Measurements from ENCODE around the gene LSS. TPM values are rescaled to one million over a fixed set of nuclear protein-coding genes. Genes with fewer than 3 reads are reported as not detected.

The LSS gene
- total and polyA plus RNA-seq, 4 donors: 27.6 to 194 (median 89.3) TPM

DNA sequence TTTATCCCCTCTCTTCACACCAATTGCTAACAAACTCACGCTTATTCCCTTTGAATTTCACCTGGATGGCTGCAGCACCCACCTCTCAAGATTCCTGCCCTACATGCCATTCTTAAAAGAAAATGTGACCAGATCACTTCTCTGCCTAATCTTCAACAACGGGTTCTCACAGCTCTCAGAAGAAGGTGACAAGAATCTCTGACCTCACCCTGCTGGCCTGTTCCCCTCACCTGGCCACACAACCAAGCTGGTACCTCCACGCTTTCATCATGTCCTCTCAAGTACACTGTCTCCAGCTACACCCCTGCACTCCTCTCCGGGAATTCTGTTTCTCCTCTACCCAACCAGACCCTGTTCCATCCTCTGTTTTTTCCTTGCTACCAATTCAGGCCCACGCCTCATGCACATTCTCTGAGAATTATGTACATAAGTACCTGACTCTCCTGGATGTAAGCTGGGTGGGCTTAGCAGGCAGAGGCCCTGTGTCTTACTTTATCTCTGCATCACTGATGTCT is 5.9 kb upstream of the LSS start (continued):
- TF ChIP-seq HNF4G (IDR thresholded peaks at IDR 0.05) (no peak), MAX (IDR thresholded peaks at IDR 0.05) (no peak), FOXA2 (IDR thresholded peaks at IDR 0.05) (no peak), FOXA1 (IDR thresholded peaks at IDR 0.05) (no peak)
- TF ChIP-seq, protein P1, sequence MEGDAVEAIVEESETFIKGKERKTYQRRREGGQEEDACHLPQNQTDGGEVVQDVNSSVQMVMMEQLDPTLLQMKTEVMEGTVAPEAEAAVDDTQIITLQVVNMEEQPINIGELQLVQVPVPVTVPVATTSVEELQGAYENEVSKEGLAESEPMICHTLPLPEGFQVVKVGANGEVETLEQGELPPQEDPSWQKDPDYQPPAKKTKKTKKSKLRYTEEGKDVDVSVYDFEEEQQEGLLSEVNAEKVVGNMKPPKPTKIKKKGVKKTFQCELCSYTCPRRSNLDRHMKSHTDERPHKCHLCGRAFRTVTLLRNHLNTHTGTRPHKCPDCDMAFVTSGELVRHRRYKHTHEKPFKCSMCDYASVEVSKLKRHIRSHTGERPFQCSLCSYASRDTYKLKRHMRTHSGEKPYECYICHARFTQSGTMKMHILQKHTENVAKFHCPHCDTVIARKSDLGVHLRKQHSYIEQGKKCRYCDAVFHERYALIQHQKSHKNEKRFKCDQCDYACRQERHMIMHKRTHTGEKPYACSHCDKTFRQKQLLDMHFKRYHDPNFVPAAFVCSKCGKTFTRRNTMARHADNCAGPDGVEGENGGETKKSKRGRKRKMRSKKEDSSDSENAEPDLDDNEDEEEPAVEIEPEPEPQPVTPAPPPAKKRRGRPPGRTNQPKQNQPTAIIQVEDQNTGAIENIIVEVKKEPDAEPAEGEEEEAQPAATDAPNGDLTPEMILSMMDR (IDR thresholded peaks at IDR 0.05; ENCODE audit: low read depth, low read length, missing input control): no peak

DNA sequence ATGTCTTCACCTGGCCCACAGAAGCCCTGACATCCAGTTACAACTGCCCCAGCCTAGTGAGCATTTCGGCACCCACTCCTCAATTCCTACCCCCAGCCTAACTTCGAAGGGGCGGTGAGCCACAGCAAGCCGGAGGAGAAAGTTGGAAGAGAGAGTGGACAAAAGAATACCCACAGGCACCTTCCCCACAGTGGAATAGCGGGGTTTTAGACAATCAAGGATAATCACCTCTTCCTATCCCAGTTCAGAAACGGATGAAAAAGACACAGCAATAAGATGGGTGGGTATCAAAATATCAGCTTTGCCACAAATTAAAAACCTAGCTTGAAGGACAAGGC is 1.3 kb upstream of the LSS start:
- H3K4me1 ChIP-seq (ENCODE audit: control insufficient read depth in 4 of 4, insufficient read depth in 4 of 4, low read length in 3 of 4): peaks cover 7 to 42% (median 29%) of the 10 kb centered on the region in 4 donors
- TF ChIP-seq RAD21 (IDR thresholded peaks at IDR 0.05) (no peak), SP1 (IDR thresholded peaks at IDR 0.05) (no peak), HNF4A (conservative IDR thresholded peaks at IDR 0.05) (no peak), NR2F2 (IDR thresholded peaks at IDR 0.05) (no peak), TAF1 (conservative IDR thresholded peaks at IDR 0.05) (no peak), YY1 (IDR thresholded peaks at IDR 0.05) (no peak), JUND (IDR thresholded peaks at IDR 0.05) (no peak), MAX (IDR thresholded peaks at IDR 0.05) (no peak), RXRA (IDR thresholded peaks at IDR 0.05) (no peak), GABPA (IDR thresholded peaks at IDR 0.05 in 1 of 2, conservative IDR thresholded peaks at IDR 0.05 in 1 of 2) (no peak), HNF4G (IDR thresholded peaks at IDR 0.05) (no peak), FOXA1 (IDR thresholded peaks at IDR 0.05) (no peak), EGR1 (IDR thresholded peaks at IDR 0.05; ENCODE audit: low read depth in 2 of 2) (no peak), ZBTB33 (IDR thresholded peaks at IDR 0.05) (no peak)
- TF ChIP-seq, protein P2, sequence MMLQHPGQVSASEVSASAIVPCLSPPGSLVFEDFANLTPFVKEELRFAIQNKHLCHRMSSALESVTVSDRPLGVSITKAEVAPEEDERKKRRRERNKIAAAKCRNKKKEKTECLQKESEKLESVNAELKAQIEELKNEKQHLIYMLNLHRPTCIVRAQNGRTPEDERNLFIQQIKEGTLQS (IDR thresholded peaks at IDR 0.05): no peak
- TF ChIP-seq, protein P3, sequence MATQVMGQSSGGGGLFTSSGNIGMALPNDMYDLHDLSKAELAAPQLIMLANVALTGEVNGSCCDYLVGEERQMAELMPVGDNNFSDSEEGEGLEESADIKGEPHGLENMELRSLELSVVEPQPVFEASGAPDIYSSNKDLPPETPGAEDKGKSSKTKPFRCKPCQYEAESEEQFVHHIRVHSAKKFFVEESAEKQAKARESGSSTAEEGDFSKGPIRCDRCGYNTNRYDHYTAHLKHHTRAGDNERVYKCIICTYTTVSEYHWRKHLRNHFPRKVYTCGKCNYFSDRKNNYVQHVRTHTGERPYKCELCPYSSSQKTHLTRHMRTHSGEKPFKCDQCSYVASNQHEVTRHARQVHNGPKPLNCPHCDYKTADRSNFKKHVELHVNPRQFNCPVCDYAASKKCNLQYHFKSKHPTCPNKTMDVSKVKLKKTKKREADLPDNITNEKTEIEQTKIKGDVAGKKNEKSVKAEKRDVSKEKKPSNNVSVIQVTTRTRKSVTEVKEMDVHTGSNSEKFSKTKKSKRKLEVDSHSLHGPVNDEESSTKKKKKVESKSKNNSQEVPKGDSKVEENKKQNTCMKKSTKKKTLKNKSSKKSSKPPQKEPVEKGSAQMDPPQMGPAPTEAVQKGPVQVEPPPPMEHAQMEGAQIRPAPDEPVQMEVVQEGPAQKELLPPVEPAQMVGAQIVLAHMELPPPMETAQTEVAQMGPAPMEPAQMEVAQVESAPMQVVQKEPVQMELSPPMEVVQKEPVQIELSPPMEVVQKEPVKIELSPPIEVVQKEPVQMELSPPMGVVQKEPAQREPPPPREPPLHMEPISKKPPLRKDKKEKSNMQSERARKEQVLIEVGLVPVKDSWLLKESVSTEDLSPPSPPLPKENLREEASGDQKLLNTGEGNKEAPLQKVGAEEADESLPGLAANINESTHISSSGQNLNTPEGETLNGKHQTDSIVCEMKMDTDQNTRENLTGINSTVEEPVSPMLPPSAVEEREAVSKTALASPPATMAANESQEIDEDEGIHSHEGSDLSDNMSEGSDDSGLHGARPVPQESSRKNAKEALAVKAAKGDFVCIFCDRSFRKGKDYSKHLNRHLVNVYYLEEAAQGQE (IDR thresholded peaks at IDR 0.05): no peak
- TF ChIP-seq, protein P1 (IDR thresholded peaks at IDR 0.05; ENCODE audit: low read depth, low read length, missing input control): no peak
- DNase-seq (ENCODE audit: low spot score): no peak
- WGBS: 92% methylated on average over 6 of the region's 6 CpGs
- no peak overlapping the region for H3K4me3 ChIP-seq (ENCODE audit: low read depth in 1 of 3, low read length in 3 of 3)
- no peak overlapping the region for H3K9ac ChIP-seq (ENCODE audit: low read depth in 1 of 2, low read length in 2 of 2)
- H3K27me3 ChIP-seq (ENCODE audit: control insufficient read depth in 4 of 4, insufficient read depth in 4 of 4, low read length in 3 of 4): no peaks in the 10 kb centered on the region
- H3K9me3 ChIP-seq (ENCODE audit: control insufficient read depth in 4 of 4, low read length in 3 of 4): no peaks in the 10 kb centered on the region
- peaks cover 5 to 20% (median 10%) of the 10 kb centered on the region in 4 donors for H3K36me3 ChIP-seq (ENCODE audit: control insufficient read depth in 4 of 4, insufficient read depth in 3 of 4, low read depth in 1 of 4, low read length in 3 of 4)
- H3K27ac ChIP-seq (ENCODE audit: low read depth in 1 of 2, low read length in 2 of 2): no peak overlapping the region
